GM23338 (cell line): Measurements from ENCODE around the gene TMEM11. TPM values are rescaled to one million over a fixed set of nuclear protein-coding genes. Genes with fewer than 3 reads are reported as not detected.

Experiments
- CREB1 ChIP-seq: fragments of 250-450 bp; sonication (Bioruptor Pico); IDR thresholded peaks from 2 replicates; pipeline ENCODE4 v1.5.0; 2020; ENCODE audit warnings: low read depth, mild to moderate bottlenecking, moderate library complexity
- CTCF ChIP-seq, 2 experiments: fragments of 200-600 bp in 1 of 2; sonication (generic) in 1 of 2; conservative IDR thresholded peaks; 2 replicates each; pipeline versions ENCODE4 v1.5.1 to v1.6.1; 2016 to 2017; ENCODE audit warnings: antibody characterized with exemption in 2 of 2, low read depth in 2 of 2, mild to moderate bottlenecking in 2 of 2, moderate library complexity in 1 of 2
- EZH2 ChIP-seq: fragments of 200-600 bp; sonication (generic); IDR thresholded peaks from one replicate; pipeline ENCODE4 v1.8.0; 2017; ENCODE audit warnings: antibody characterized with exemption, mild to moderate bottlenecking, low read depth; ENCODE audit not compliant: unreplicated experiment
- EZH2phosphoT487 ChIP-seq: fragments of 200-600 bp; sonication (generic); IDR thresholded peaks from one replicate; pipeline ENCODE4 v1.8.1; 2018; ENCODE audit warnings: antibody characterized with exemption; ENCODE audit not compliant: unreplicated experiment
- JUNB ChIP-seq: IDR thresholded peaks from one replicate; pipeline ENCODE4 v1.6.1; 2016; ENCODE audit warnings: antibody characterized with exemption; ENCODE audit not compliant: unreplicated experiment
- ZNF331 ChIP-seq: fragments of 250-450 bp; sonication (Bioruptor Pico); IDR thresholded peaks from 2 replicates; pipeline ENCODE4 v1.5.0; 2020; ENCODE audit warnings: low read depth, mild to moderate bottlenecking, moderate library complexity
- polyA plus RNA-seq: library from polyadenylated mRNA; unstranded; fragments of >200 nt; fragmentation: Nextera tagmentation; extraction: Ambion mirVana; gene quantifications from 2 replicates; pipeline ENCODE4 v1.2.1, GENCODE V29; 2016
- total RNA-seq: library from RNA; depleted of rRNA; stranded (reverse); fragments of >200 nt; shearing (Covaris generic); gene quantifications from 2 replicates; pipeline ENCODE4 v1.2.3, GENCODE V29; 2014
- TF ChIP-seq, protein P1 (sequence below): fragments of 250-450 bp; sonication (Bioruptor Pico); IDR thresholded peaks from 2 replicates; pipeline ENCODE4 v1.5.0; 2020; ENCODE audit warnings: mild to moderate bottlenecking, moderate library complexity
- TF ChIP-seq, protein P2 (sequence below): IDR thresholded peaks from 2 replicates; pipeline ENCODE4 v1.6.1; 2016; ENCODE audit warnings: antibody characterized with exemption

The TMEM11 gene
- total and polyA plus RNA-seq, 2 experiments from 2014 or later, result 38.5 to 90.2 TPM

GRCh38 chr17:21169496-21169895 is 44.5 kb downstream of the TMEM11 start (continued):
- TF ChIP-seq, protein P1, sequence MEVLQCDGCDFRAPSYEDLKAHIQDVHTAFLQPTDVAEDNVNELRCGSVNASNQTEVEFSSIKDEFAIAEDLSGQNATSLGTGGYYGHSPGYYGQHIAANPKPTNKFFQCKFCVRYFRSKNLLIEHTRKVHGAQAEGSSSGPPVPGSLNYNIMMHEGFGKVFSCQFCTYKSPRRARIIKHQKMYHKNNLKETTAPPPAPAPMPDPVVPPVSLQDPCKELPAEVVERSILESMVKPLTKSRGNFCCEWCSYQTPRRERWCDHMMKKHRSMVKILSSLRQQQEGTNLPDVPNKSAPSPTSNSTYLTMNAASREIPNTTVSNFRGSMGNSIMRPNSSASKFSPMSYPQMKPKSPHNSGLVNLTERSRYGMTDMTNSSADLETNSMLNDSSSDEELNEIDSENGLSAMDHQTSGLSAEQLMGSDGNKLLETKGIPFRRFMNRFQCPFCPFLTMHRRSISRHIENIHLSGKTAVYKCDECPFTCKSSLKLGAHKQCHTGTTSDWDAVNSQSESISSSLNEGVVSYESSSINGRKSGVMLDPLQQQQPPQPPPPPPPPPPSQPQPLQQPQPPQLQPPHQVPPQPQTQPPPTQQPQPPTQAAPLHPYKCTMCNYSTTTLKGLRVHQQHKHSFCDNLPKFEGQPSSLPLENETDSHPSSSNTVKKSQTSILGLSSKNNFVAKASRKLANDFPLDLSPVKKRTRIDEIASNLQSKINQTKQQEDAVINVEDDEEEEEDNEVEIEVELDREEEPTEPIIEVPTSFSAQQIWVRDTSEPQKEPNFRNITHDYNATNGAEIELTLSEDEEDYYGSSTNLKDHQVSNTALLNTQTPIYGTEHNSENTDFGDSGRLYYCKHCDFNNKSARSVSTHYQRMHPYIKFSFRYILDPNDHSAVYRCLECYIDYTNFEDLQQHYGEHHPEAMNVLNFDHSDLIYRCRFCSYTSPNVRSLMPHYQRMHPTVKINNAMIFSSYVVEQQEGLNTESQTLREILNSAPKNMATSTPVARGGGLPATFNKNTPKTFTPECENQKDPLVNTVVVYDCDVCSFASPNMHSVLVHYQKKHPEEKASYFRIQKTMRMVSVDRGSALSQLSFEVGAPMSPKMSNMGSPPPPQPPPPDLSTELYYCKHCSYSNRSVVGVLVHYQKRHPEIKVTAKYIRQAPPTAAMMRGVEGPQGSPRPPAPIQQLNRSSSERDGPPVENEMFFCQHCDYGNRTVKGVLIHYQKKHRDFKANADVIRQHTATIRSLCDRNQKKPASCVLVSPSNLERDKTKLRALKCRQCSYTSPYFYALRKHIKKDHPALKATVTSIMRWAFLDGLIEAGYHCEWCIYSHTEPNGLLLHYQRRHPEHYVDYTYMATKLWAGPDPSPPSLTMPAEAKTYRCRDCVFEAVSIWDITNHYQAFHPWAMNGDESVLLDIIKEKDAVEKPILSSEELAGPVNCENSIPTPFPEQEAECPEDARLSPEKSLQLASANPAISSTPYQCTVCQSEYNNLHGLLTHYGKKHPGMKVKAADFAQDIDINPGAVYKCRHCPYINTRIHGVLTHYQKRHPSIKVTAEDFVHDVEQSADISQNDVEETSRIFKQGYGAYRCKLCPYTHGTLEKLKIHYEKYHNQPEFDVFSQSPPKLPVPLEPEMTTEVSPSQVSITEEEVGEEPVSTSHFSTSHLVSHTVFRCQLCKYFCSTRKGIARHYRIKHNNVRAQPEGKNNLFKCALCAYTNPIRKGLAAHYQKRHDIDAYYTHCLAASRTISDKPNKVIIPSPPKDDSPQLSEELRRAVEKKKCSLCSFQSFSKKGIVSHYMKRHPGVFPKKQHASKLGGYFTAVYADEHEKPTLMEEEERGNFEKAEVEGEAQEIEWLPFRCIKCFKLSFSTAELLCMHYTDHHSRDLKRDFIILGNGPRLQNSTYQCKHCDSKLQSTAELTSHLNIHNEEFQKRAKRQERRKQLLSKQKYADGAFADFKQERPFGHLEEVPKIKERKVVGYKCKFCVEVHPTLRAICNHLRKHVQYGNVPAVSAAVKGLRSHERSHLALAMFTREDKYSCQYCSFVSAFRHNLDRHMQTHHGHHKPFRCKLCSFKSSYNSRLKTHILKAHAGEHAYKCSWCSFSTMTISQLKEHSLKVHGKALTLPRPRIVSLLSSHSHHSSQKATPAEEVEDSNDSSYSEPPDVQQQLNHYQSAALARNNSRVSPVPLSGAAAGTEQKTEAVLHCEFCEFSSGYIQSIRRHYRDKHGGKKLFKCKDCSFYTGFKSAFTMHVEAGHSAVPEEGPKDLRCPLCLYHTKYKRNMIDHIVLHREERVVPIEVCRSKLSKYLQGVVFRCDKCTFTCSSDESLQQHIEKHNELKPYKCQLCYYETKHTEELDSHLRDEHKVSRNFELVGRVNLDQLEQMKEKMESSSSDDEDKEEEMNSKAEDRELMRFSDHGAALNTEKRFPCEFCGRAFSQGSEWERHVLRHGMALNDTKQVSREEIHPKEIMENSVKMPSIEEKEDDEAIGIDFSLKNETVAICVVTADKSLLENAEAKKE, result no peak
- TF ChIP-seq, protein P2, sequence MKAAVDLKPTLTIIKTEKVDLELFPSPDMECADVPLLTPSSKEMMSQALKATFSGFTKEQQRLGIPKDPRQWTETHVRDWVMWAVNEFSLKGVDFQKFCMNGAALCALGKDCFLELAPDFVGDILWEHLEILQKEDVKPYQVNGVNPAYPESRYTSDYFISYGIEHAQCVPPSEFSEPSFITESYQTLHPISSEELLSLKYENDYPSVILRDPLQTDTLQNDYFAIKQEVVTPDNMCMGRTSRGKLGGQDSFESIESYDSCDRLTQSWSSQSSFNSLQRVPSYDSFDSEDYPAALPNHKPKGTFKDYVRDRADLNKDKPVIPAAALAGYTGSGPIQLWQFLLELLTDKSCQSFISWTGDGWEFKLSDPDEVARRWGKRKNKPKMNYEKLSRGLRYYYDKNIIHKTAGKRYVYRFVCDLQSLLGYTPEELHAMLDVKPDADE, result no peak
- TF ChIP-seq ZNF331 (CRISPR knock-in tag) (no peak), CTCF (conservative IDR thresholded peaks at IDR 0.05; ENCODE audit: low read depth in 2 of 2) (no peak), EZH2phosphoT487 (no peak), EZH2 (no peak), CREB1 (no peak), JUNB (no peak)
